NT2/D1 (cell line): ENCODE results near the gene CYREN.

Experiments used
- SUZ12 ChIP-seq: IDR thresholded peaks from 2 replicates; pipeline ENCODE4 v1.6.1; 2011; ENCODE audit not compliant: insufficient read length, insufficient read depth; ENCODE audit errors: extremely low read depth
- YY1 ChIP-seq: IDR thresholded peaks from 2 replicates; pipeline ENCODE4 v1.6.1; 2011; ENCODE audit not compliant: insufficient read length, insufficient read depth
- ZNF274 ChIP-seq: IDR thresholded peaks from 2 replicates; pipeline ENCODE4 v1.6.1; 2011; ENCODE audit warnings: mild to moderate bottlenecking, low read depth, low read length

DNA sequence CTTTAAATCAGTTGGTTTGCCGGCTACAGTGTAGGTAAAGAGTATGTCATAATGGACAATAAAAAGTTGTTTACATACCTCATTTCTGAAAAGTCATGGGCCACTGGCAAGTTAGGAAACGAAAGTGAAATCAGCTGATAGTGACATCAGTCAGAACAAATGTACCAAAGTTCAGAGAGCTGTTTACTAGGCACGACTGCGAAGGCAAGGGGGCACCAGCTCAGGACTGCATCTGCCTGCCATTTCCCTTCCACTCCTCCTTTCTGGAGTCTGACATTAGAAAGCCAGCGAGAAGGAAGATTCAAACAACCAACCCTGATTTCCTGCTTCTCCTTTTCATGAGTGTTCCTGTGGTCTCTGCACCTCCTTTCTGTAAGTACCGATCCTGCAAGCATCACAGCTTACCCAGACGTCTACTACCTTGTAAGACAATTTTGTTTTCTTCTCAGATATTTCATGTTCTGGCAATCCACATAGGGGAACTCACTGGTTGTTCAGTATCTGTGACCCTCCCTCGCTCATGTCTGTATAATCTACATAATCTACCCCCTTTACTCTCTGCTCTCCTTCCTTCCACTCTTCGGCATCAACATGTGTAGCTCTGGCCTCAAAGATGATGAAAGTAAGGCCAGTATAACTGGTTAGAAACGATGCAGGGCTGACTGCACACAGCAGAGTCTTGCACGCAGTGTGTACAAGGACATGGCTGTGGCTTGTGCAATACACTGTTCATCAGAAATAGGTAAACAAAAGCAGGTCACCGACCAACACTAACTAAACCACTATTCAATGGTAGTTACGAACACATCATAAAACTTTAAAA lies 22.4 kb downstream of the CYREN start, which contains the start of gene TMEM140:
- TF ChIP-seq SUZ12 = no peak
- TF ChIP-seq ZNF274 = no peak
- no peak for TF ChIP-seq YY1
